ENCODE results near the gene TMPRSS4. TPM values are rescaled to one million over a fixed set of nuclear protein-coding genes. Genes with fewer than 3 reads are reported as not detected.

TMPRSS4 gene
- total RNA-seq, 1 experiment from 2014 or later = not detected

GRCh38 chr11:118128721-118129470, 52.0 kb downstream of the TMPRSS4 start:
- BruUV-seq (replicated peaks) = no TSS peak
- ATAC-seq (no peak), DNase-seq (ENCODE audit: low read depth, low spot score) (no peak)
- H3K27ac ChIP-seq (ENCODE audit: low read length) = no peak overlapping the region
- H3K27me3 ChIP-seq (ENCODE audit: control insufficient read depth, insufficient read depth, low read length) = peaks cover 2% of the 10 kb centered on the region; the same call in 1 of the 2 replicates
- TF ChIP-seq SIN3A (IDR thresholded peaks at IDR 0.05; ENCODE audit: borderline replicate concordance, insufficient read depth, low read depth, low read length) = no peak
- TF ChIP-seq TCF7L2 (IDR thresholded peaks at IDR 0.05; ENCODE audit: low read depth, low read length) = no peak
- no peak for TF ChIP-seq CTCF (IDR thresholded peaks at IDR 0.05)
- no peak for TF ChIP-seq POLR2AphosphoS5 (IDR thresholded peaks at IDR 0.05; ENCODE audit: low read depth, low read length)
- no peak for TF ChIP-seq REST (IDR thresholded peaks at IDR 0.05; ENCODE audit: insufficient read depth in 1 of 2, low read depth in 2 of 2, low read length in 1 of 2)
- no peaks in the 10 kb centered on the region for H3K9me3 ChIP-seq (ENCODE audit: control insufficient read depth, insufficient read depth, low read depth, low read length)
- POLR2A ChIA-PET = no interaction called here
- in situ Hi-C loops (cut with HindIII; ENCODE audit: low pct_unique_long_range_greater_than_20kb, low sequenced_read_pairs) = no loop called here
- no peak overlapping the region for H3K4me3 ChIP-seq (ENCODE audit: low read depth in 2 of 2, low read length in 2 of 2)
- no peaks in the 10 kb centered on the region for H3K36me3 ChIP-seq (ENCODE audit: control insufficient read depth, insufficient read depth, low read length)
- H3K4me1 ChIP-seq (ENCODE audit: control insufficient read depth, insufficient read depth, low read length) = no peaks in the 10 kb centered on the region
- CTCF ChIA-PET = interaction anchor here (0.6 kb wide), 1 partner anchor 69 kb away, joined by 3 read pairs; no protein-coding TSS in a partner anchor
- intact Hi-C loops (cut with micrococcal nuclease; ENCODE audit: unreplicated experiment) = no loop called here

GRCh38 chr11:118129471-118130172, 52.7 kb downstream of the TMPRSS4 start:
- ChIA-PET POLR2A (no interaction called here), CTCF (interaction anchor here (0.7 kb wide), 2 partner anchors 106 to 320 kb away, joined by 3 to 4 read pairs; no protein-coding TSS in a partner anchor)
- Histone ChIP-seq H3K27me3 (ENCODE audit: control insufficient read depth, insufficient read depth, low read length) (peaks cover 2% of the 10 kb centered on the region; the same call in 1 of the 2 replicates), H3K4me1 (ENCODE audit: control insufficient read depth, insufficient read depth, low read length) (no peaks in the 10 kb centered on the region), H3K36me3 (ENCODE audit: control insufficient read depth, insufficient read depth, low read length) (no peaks in the 10 kb centered on the region), H3K4me3 (ENCODE audit: low read depth in 2 of 2, low read length in 2 of 2) (no peak overlapping the region), H3K27ac (ENCODE audit: low read length) (no peak overlapping the region), H3K9me3 (ENCODE audit: control insufficient read depth, insufficient read depth, low read depth, low read length) (no peaks in the 10 kb centered on the region)
- intact Hi-C loops (cut with micrococcal nuclease; ENCODE audit: unreplicated experiment) (no loop called here), in situ Hi-C loops (cut with HindIII; ENCODE audit: low pct_unique_long_range_greater_than_20kb, low sequenced_read_pairs) (no loop called here)
- TF ChIP-seq TCF7L2 (IDR thresholded peaks at IDR 0.05; ENCODE audit: low read depth, low read length) (no peak), CTCF (IDR thresholded peaks at IDR 0.05) (no peak), POLR2AphosphoS5 (IDR thresholded peaks at IDR 0.05; ENCODE audit: low read depth, low read length) (no peak), REST (IDR thresholded peaks at IDR 0.05; ENCODE audit: insufficient read depth in 1 of 2, low read depth in 2 of 2, low read length in 1 of 2) (no peak), SIN3A (IDR thresholded peaks at IDR 0.05; ENCODE audit: borderline replicate concordance, insufficient read depth, low read depth, low read length) (no peak)
- no TSS peak for BruUV-seq (replicated peaks)
- ATAC-seq = no peak
- no peak for DNase-seq (ENCODE audit: low read depth, low spot score)

Data from Panc1 (cell line).